Measurements from ENCODE around the gene IRGQ.

The IRGQ gene

DNA sequence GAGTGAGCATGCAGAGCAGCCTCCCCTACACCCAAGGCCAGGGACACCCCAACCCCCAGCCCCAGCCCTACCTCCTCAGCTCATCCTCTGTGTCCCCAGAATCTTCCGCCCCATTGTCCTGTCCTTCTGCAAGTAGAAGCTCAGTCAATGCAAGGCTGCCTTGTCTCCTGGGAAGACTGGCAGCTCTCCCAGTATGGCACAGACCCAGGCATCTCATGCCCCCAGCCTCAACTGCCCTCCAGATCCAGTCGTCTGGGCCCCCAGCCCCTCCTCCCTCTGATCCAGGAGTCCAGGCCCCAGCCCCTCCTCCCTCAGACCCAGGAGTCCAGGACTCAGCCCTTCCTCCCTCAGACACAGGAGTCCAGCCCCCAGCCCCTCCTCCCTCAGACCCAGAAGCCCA lies 50.0 kb downstream of the IRGQ start:
- Histone ChIP-seq H3K27ac (ENCODE audit: low read depth, low read length) (no peak overlapping the region), H3K79me2 (ENCODE audit: control insufficient read depth, low read length) (no peaks in the 10 kb centered on the region), H3K27me3 (ENCODE audit: control insufficient read depth, low read length) (no peaks in the 10 kb centered on the region), H3K4me1 (ENCODE audit: control insufficient read depth, low read length) (no peaks in the 10 kb centered on the region), H3K4me3 (ENCODE audit: low read length) (no peak overlapping the region), H4K20me1 (ENCODE audit: control insufficient read depth, insufficient read depth, low read depth, low read length) (no peaks in the 10 kb centered on the region), H3K9me2 (replicated peaks; ENCODE audit: control insufficient read depth, low read length) (no peaks in the 10 kb centered on the region), H3K4me2 (ENCODE audit: low read length) (no peak overlapping the region), H3F3A (ENCODE audit: control insufficient read depth, insufficient read depth) (no peaks in the 10 kb centered on the region), H3K36me3 (ENCODE audit: control insufficient read depth, low read length) (peaks cover 22% of the 10 kb centered on the region; the same call in 1 of the 2 replicates), H3K9me3 (ENCODE audit: control insufficient read depth, insufficient read depth, low read length) (no peaks in the 10 kb centered on the region)
- TF ChIP-seq, protein P1, sequence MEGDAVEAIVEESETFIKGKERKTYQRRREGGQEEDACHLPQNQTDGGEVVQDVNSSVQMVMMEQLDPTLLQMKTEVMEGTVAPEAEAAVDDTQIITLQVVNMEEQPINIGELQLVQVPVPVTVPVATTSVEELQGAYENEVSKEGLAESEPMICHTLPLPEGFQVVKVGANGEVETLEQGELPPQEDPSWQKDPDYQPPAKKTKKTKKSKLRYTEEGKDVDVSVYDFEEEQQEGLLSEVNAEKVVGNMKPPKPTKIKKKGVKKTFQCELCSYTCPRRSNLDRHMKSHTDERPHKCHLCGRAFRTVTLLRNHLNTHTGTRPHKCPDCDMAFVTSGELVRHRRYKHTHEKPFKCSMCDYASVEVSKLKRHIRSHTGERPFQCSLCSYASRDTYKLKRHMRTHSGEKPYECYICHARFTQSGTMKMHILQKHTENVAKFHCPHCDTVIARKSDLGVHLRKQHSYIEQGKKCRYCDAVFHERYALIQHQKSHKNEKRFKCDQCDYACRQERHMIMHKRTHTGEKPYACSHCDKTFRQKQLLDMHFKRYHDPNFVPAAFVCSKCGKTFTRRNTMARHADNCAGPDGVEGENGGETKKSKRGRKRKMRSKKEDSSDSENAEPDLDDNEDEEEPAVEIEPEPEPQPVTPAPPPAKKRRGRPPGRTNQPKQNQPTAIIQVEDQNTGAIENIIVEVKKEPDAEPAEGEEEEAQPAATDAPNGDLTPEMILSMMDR (IDR thresholded peaks at IDR 0.05; ENCODE audit: low read depth, low read length, poor library complexity, severe bottlenecking): no peak
- no peak for TF ChIP-seq EZH2phosphoT487 (IDR thresholded peaks at IDR 0.05; ENCODE audit: borderline replicate concordance, low read length)

DNA sequence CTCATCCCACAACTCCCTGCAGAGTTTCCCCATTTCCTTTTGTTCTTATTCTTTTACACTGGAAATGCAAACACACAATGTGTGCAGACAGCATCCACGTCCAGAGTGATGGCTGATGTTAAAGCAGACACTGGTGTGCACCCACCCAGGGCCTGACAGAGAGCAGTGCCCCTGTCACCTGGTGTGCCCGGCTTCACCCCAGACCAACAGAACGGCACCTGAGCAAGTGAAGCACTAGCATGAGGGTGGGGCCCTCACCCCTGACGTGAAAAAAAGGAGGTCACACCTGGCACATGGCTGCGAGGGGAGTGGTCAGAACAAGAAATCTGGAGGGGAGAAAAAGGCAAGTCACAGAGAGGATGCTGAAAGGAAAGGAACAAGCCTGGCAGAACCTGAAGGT lies 50.7 kb downstream of the IRGQ start:
- no peak for TF ChIP-seq EZH2phosphoT487 (IDR thresholded peaks at IDR 0.05; ENCODE audit: borderline replicate concordance, low read length)
- TF ChIP-seq, protein P1 (IDR thresholded peaks at IDR 0.05; ENCODE audit: low read depth, low read length, poor library complexity, severe bottlenecking): no peak
- Histone ChIP-seq H3K9me3 (ENCODE audit: control insufficient read depth, insufficient read depth, low read length) (no peaks in the 10 kb centered on the region), H4K20me1 (ENCODE audit: control insufficient read depth, insufficient read depth, low read depth, low read length) (no peaks in the 10 kb centered on the region), H3K36me3 (ENCODE audit: control insufficient read depth, low read length) (peaks cover 24% of the 10 kb centered on the region; the same call in 1 of the 2 replicates), H3K79me2 (ENCODE audit: control insufficient read depth, low read length) (no peaks in the 10 kb centered on the region), H3F3A (ENCODE audit: control insufficient read depth, insufficient read depth) (no peaks in the 10 kb centered on the region), H3K4me1 (ENCODE audit: control insufficient read depth, low read length) (no peaks in the 10 kb centered on the region), H3K27me3 (ENCODE audit: control insufficient read depth, low read length) (no peaks in the 10 kb centered on the region), H3K27ac (ENCODE audit: low read depth, low read length) (no peak overlapping the region), H3K4me3 (ENCODE audit: low read length) (no peak overlapping the region), H3K9me2 (replicated peaks; ENCODE audit: control insufficient read depth, low read length) (no peaks in the 10 kb centered on the region), H3K4me2 (ENCODE audit: low read length) (no peak overlapping the region)

DNA sequence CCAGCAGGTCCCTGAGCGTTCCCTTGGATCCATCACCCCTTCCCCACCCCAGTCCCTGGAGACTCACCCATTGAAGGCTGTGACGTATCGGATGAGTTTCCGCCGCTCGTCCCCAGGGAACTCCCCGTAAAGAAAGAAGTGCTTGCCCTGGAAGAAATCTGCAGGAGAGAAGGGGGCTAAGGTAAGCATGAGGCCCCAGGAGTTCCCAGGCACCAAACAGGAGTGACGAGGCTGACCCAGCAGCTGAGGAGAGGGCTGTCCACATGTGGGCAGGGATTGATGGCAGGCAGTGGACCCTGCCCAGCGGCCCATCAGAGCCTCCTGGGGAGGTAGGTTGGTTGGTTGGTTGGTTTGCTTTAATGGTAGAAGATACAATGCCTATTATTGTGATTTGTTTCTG lies 51.9 kb downstream of the IRGQ start:
- Histone ChIP-seq H3K9me3 (ENCODE audit: control insufficient read depth, insufficient read depth, low read length) (no peaks in the 10 kb centered on the region), H4K20me1 (ENCODE audit: control insufficient read depth, insufficient read depth, low read depth, low read length) (no peaks in the 10 kb centered on the region), H3K4me2 (ENCODE audit: low read length) (no peak overlapping the region), H3K79me2 (ENCODE audit: control insufficient read depth, low read length) (no peaks in the 10 kb centered on the region), H3K27me3 (ENCODE audit: control insufficient read depth, low read length) (no peaks in the 10 kb centered on the region), H3K27ac (ENCODE audit: low read depth, low read length) (no peak overlapping the region), H3F3A (ENCODE audit: control insufficient read depth, insufficient read depth) (no peaks in the 10 kb centered on the region), H3K4me3 (ENCODE audit: low read length) (no peak overlapping the region), H3K4me1 (ENCODE audit: control insufficient read depth, low read length) (no peaks in the 10 kb centered on the region), H3K9me2 (replicated peaks; ENCODE audit: control insufficient read depth, low read length) (no peaks in the 10 kb centered on the region), H3K36me3 (ENCODE audit: control insufficient read depth, low read length) (peaks cover 31% of the 10 kb centered on the region)
- TF ChIP-seq, protein P1 (IDR thresholded peaks at IDR 0.05; ENCODE audit: low read depth, low read length, poor library complexity, severe bottlenecking): no peak
- no peak for TF ChIP-seq EZH2phosphoT487 (IDR thresholded peaks at IDR 0.05; ENCODE audit: borderline replicate concordance, low read length)

Data from DOHH2 (cell line).